Body of pancreas (tissue), 4 donors: ENCODE results near the gene TMEM144.

Experiments used
- POLR2A ChIP-seq, 3 donors: fragments of 450-650 bp; IDR thresholded peaks; one replicate each; pipeline ENCODE4 v1.6.1; 2016; ENCODE audit warnings: antibody characterized with exemption in 3 of 3, mild to moderate bottlenecking in 2 of 3
- TF ChIP-seq, protein P1 (sequence below), 7 experiments: fragments of 450-650 bp in 4 of 7; fragments of 200-600 bp in 3 of 7; sonication (generic) in 3 of 7; IDR thresholded peaks; one replicate each; pipeline ENCODE4 v1.5.1; 2016 to 2019; ENCODE audit warnings: antibody characterized with exemption in 7 of 7

GRCh38 chr4:158213466-158213865 lies 3.2 kb downstream of the TMEM144 start:
- TF ChIP-seq, protein P1, sequence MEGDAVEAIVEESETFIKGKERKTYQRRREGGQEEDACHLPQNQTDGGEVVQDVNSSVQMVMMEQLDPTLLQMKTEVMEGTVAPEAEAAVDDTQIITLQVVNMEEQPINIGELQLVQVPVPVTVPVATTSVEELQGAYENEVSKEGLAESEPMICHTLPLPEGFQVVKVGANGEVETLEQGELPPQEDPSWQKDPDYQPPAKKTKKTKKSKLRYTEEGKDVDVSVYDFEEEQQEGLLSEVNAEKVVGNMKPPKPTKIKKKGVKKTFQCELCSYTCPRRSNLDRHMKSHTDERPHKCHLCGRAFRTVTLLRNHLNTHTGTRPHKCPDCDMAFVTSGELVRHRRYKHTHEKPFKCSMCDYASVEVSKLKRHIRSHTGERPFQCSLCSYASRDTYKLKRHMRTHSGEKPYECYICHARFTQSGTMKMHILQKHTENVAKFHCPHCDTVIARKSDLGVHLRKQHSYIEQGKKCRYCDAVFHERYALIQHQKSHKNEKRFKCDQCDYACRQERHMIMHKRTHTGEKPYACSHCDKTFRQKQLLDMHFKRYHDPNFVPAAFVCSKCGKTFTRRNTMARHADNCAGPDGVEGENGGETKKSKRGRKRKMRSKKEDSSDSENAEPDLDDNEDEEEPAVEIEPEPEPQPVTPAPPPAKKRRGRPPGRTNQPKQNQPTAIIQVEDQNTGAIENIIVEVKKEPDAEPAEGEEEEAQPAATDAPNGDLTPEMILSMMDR (IDR thresholded peaks at IDR 0.05): no peak
- no peak for TF ChIP-seq POLR2A (IDR thresholded peaks at IDR 0.05)
